HepG2 (cell line): Measurements from ENCODE around the gene S100A10.

Experiments
- ARID3A ChIP-seq: IDR thresholded peaks from 2 replicates; pipeline ENCODE4 v1.6.1; 2012; ENCODE audit warnings: low read depth, low read length, improper control_type of control experiment
- CTCF ChIP-seq: sonication (generic); formaldehyde crosslinking; IDR thresholded peaks from 2 replicates; pipeline ENCODE4 v1.5.0; 2020; ENCODE audit warnings: mild to moderate bottlenecking, missing genetic modification reagents, moderate library complexity
- EZH2 ChIP-seq: conservative IDR thresholded peaks from 2 replicates; pipeline ENCODE4 v1.6.1; 2012; ENCODE audit warnings: mild to moderate bottlenecking, low read depth, low read length, moderate library complexity
- GABPB1 ChIP-seq: IDR thresholded peaks from 2 replicates; pipeline ENCODE4 v1.6.1; 2016; ENCODE audit warnings: mild to moderate bottlenecking, missing genetic modification reagents, moderate library complexity, missing compliant biosample characterization
- MXI1 ChIP-seq: IDR thresholded peaks from 3 replicates; pipeline ENCODE4 v1.6.1; 2012; ENCODE audit warnings: low read depth, low read length, inconsistent platforms, borderline replicate concordance
- MYC ChIP-seq: sonication (generic); formaldehyde crosslinking; IDR thresholded peaks from 2 replicates; pipeline ENCODE4 v1.9.0; 2021; ENCODE audit warnings: missing genetic modification reagents, borderline replicate concordance
- MYNN ChIP-seq: sonication (generic); formaldehyde crosslinking; IDR thresholded peaks from 2 replicates; pipeline ENCODE4 v1.4.0; 2020; ENCODE audit warnings: mild to moderate bottlenecking, low read depth, missing genetic modification reagents
- PTBP1 ChIP-seq: fragments of 200-400 bp; formaldehyde crosslinking; IDR thresholded peaks from 2 replicates; pipeline ENCODE4 v1.6.1; 2018; ENCODE audit warnings: low read length, low read depth; ENCODE audit not compliant: poor library complexity, severe bottlenecking
- RAD21 ChIP-seq: fragments of 450-650 bp; formaldehyde crosslinking; IDR thresholded peaks from 2 replicates; pipeline ENCODE4 v1.5.0; 2020; ENCODE audit warnings: mild to moderate bottlenecking
- SNRNP70 ChIP-seq: fragments of 200-400 bp; formaldehyde crosslinking; IDR thresholded peaks from 2 replicates; pipeline ENCODE4 v1.6.1; 2017; ENCODE audit warnings: mild to moderate bottlenecking, low read depth, low read length, moderate library complexity
- ZNF232 ChIP-seq: sonication (generic); formaldehyde crosslinking; IDR thresholded peaks from 2 replicates; pipeline ENCODE4 v1.4.0; 2020; ENCODE audit warnings: missing genetic modification reagents, borderline replicate concordance
- ZNF317 ChIP-seq: sonication (generic); formaldehyde crosslinking; IDR thresholded peaks from 2 replicates; pipeline ENCODE4 v1.5.0; 2020; ENCODE audit warnings: mild to moderate bottlenecking, missing genetic modification reagents
- ZNF710 ChIP-seq: sonication (generic); formaldehyde crosslinking; IDR thresholded peaks from 2 replicates; pipeline ENCODE4 v1.5.0; 2020; ENCODE audit warnings: mild to moderate bottlenecking, missing genetic modification reagents, borderline replicate concordance
- ZNF839 ChIP-seq: sonication (generic); formaldehyde crosslinking; IDR thresholded peaks from 2 replicates; pipeline ENCODE4 v1.4.0; 2020; ENCODE audit warnings: missing genetic modification reagents, mild to moderate bottlenecking, borderline replicate concordance

DNA sequence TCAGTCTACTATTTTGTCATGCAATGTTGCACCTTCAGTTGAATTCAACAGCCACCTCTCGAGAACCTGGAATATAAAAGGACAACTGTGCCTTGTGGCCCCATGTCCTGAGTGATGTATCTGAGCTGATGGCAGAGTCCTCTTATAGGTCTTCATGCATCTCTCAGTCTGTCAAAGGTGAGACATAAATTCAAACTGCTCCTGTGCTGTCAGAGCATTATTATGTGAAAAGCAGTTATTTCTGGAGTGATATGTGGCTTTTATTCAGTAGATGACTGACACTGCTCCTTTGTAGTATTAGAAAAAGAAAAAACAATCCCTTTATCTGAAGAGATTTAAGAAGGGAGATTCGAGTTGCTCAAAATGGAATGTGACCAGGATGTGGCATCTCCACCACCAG, 8.4 kb downstream of the S100A10 start:
- TF ChIP-seq RAD21 (CRISPR knock-in tag), result no peak
- no peak for TF ChIP-seq PTBP1
- no peak for TF ChIP-seq CTCF (CRISPR knock-in tag)
- TF ChIP-seq ZNF710 (CRISPR knock-in tag), result no peak
- TF ChIP-seq MYC (CRISPR knock-in tag), result no peak
- no peak for TF ChIP-seq MXI1
- no peak for TF ChIP-seq SNRNP70
- no peak for TF ChIP-seq ZNF317 (CRISPR knock-in tag)
- TF ChIP-seq MYNN, result no peak
- TF ChIP-seq ZNF839 (CRISPR knock-in tag), result no peak
- TF ChIP-seq ARID3A, result no peak
- no peak for TF ChIP-seq GABPB1 (CRISPR knock-in tag)
- no peak for TF ChIP-seq ZNF232 (CRISPR knock-in tag)
- no peak for TF ChIP-seq EZH2
